Measurements from ENCODE around the gene BUB1B.

BUB1B gene

GRCh38 chr15:40160689-40161688 lies at the start of gene BUB1B:
Gene BUB1B (plus strand): TSS chr15:40161069. CDS start chr15:40161221, 152 bp downstream.
- no peaks in the 10 kb centered on the region for H3K9me3 ChIP-seq (ENCODE audit: control insufficient read depth, insufficient read depth, low read length)
- H3F3A ChIP-seq (ENCODE audit: control insufficient read depth, insufficient read depth), result peaks cover 8% of the 10 kb centered on the region
- H3K79me2 ChIP-seq (ENCODE audit: control insufficient read depth, low read length), result peaks cover 52% of the 10 kb centered on the region
- H3K9me2 ChIP-seq (replicated peaks; ENCODE audit: control insufficient read depth, low read length), result no peaks in the 10 kb centered on the region
- peaks cover 51% of the 10 kb centered on the region for H3K36me3 ChIP-seq (ENCODE audit: control insufficient read depth, low read length)
- H3K4me3 ChIP-seq (ENCODE audit: low read length), result peak within 1 kb of the TSS; percentile 90
- H3K4me2 ChIP-seq (ENCODE audit: low read length), result peak within 1 kb of the TSS; percentile 97
- H4K20me1 ChIP-seq (ENCODE audit: control insufficient read depth, insufficient read depth, low read depth, low read length), result peaks cover 31% of the 10 kb centered on the region
- H3K4me1 ChIP-seq (ENCODE audit: control insufficient read depth, low read length), result peaks cover 38% of the 10 kb centered on the region
- H3K27me3 ChIP-seq (ENCODE audit: control insufficient read depth, low read length), result no peaks in the 10 kb centered on the region
- TF ChIP-seq EZH2phosphoT487 (IDR thresholded peaks at IDR 0.05; ENCODE audit: borderline replicate concordance, low read length) (no peak), CTCF (IDR thresholded peaks at IDR 0.05; ENCODE audit: low read depth, low read length, poor library complexity, severe bottlenecking) (no peak)
- peak within 1 kb of the TSS; percentile 70 for H3K27ac ChIP-seq (ENCODE audit: low read depth, low read length)

- H3K4me2 ChIP-seq (ENCODE audit: low read length), result no peak overlapping the region
- peaks cover 17% of the 10 kb centered on the region for H3K79me2 ChIP-seq (ENCODE audit: control insufficient read depth, low read length)
- H3K4me1 ChIP-seq (ENCODE audit: control insufficient read depth, low read length), result peaks cover 56% of the 10 kb centered on the region
- no peaks in the 10 kb centered on the region for H3K9me2 ChIP-seq (replicated peaks; ENCODE audit: control insufficient read depth, low read length)
- no peaks in the 10 kb centered on the region for H3K27me3 ChIP-seq (ENCODE audit: control insufficient read depth, low read length)
- H3K27ac ChIP-seq (ENCODE audit: low read depth, low read length), result no peak overlapping the region
- no peaks in the 10 kb centered on the region for H4K20me1 ChIP-seq (ENCODE audit: control insufficient read depth, insufficient read depth, low read depth, low read length)
- H3K36me3 ChIP-seq (ENCODE audit: control insufficient read depth, low read length), result no peaks in the 10 kb centered on the region
- no peaks in the 10 kb centered on the region for H3K9me3 ChIP-seq (ENCODE audit: control insufficient read depth, insufficient read depth, low read length)
- H3K4me3 ChIP-seq (ENCODE audit: low read length), result no peak overlapping the region
- H3F3A ChIP-seq (ENCODE audit: control insufficient read depth, insufficient read depth), result peaks cover 8% of the 10 kb centered on the region
- TF ChIP-seq EZH2phosphoT487 (IDR thresholded peaks at IDR 0.05; ENCODE audit: borderline replicate concordance, low read length) (no peak), CTCF (IDR thresholded peaks at IDR 0.05; ENCODE audit: low read depth, low read length, poor library complexity, severe bottlenecking) (no peak)
Measured at GRCh38 chr15:40111888-40112287, 49.0 kb upstream of the BUB1B start.

GRCh38 chr15:40112789-40113188 lies 48.1 kb upstream of the BUB1B start:
- H3K4me1 ChIP-seq (ENCODE audit: control insufficient read depth, low read length), result peaks cover 52% of the 10 kb centered on the region
- H3K4me2 ChIP-seq (ENCODE audit: low read length), result no peak overlapping the region
- H4K20me1 ChIP-seq (ENCODE audit: control insufficient read depth, insufficient read depth, low read depth, low read length), result no peaks in the 10 kb centered on the region
- TF ChIP-seq EZH2phosphoT487 (IDR thresholded peaks at IDR 0.05; ENCODE audit: borderline replicate concordance, low read length), result no peak
- TF ChIP-seq CTCF (IDR thresholded peaks at IDR 0.05; ENCODE audit: low read depth, low read length, poor library complexity, severe bottlenecking), result no peak
- H3K9me3 ChIP-seq (ENCODE audit: control insufficient read depth, insufficient read depth, low read length), result no peaks in the 10 kb centered on the region
- no peaks in the 10 kb centered on the region for H3K9me2 ChIP-seq (replicated peaks; ENCODE audit: control insufficient read depth, low read length)
- H3K79me2 ChIP-seq (ENCODE audit: control insufficient read depth, low read length), result peaks cover 8% of the 10 kb centered on the region
- H3K4me3 ChIP-seq (ENCODE audit: low read length), result no peak overlapping the region
- no peaks in the 10 kb centered on the region for H3K27me3 ChIP-seq (ENCODE audit: control insufficient read depth, low read length)
- no peaks in the 10 kb centered on the region for H3K36me3 ChIP-seq (ENCODE audit: control insufficient read depth, low read length)
- no peak overlapping the region for H3K27ac ChIP-seq (ENCODE audit: low read depth, low read length)
- H3F3A ChIP-seq (ENCODE audit: control insufficient read depth, insufficient read depth), result peaks cover 6% of the 10 kb centered on the region; the same call in 1 of the 2 replicates

Measured in DOHH2 (cell line).